CD14-positive monocyte (primary cell): ENCODE results near the gene NFATC1. TPM values are rescaled to one million over a fixed set of nuclear protein-coding genes. Genes with fewer than 3 reads are reported as not detected.

ENCODE experiments used
- DNase-seq, 3 donors: peaks; one replicate each; pipeline ENCODE4 v3.0.0-alpha.2; 2011 to 2022
- H2AFZ ChIP-seq: 2 replicates; pipeline ENCODE4 v1.6.0; 2012; ENCODE audit warnings: mild to moderate bottlenecking, low read depth, low read length, inconsistent platforms; ENCODE audit not compliant: insufficient read depth, poor library complexity, severe bottlenecking
- H3K27ac ChIP-seq, 2 donors: 1 replicate in 1 of 2; 2 replicates in 1 of 2; pipeline ENCODE4 v1.5.1; 2012 to 2013; ENCODE audit warnings: low read length in 2 of 2, control low read depth in 1 of 2, inconsistent platforms in 1 of 2, low read depth in 1 of 2, mild to moderate bottlenecking in 1 of 2
- H3K27me3 ChIP-seq, 2 donors: one replicate each; pipeline versions ENCODE4 v1.6.0 to v1.6.1; 2011 to 2013; ENCODE audit warnings: low read length in 2 of 2; ENCODE audit not compliant: control insufficient read depth in 2 of 2, insufficient read depth in 2 of 2
- H3K36me3 ChIP-seq, 2 donors: replicated peaks in 1 of 2; 1 replicate in 1 of 2; 2 replicates in 1 of 2; pipeline versions ENCODE4 v1.5.1 to v1.6.1; 2012 to 2013; ENCODE audit warnings: low read length in 2 of 2, control low read depth in 1 of 2, inconsistent platforms in 1 of 2, mild to moderate bottlenecking in 1 of 2; ENCODE audit not compliant: insufficient read depth in 2 of 2, control insufficient read depth in 1 of 2
- H3K4me1 ChIP-seq, 2 donors: 1 replicate in 1 of 2; 2 replicates in 1 of 2; pipeline versions ENCODE4 v1.5.1 to v1.6.1; 2012 to 2013; ENCODE audit warnings: low read length in 2 of 2, control low read depth in 1 of 2, inconsistent platforms in 1 of 2, mild to moderate bottlenecking in 1 of 2, moderate library complexity in 1 of 2; ENCODE audit not compliant: insufficient read depth in 2 of 2, control insufficient read depth in 1 of 2
- H3K4me2 ChIP-seq: replicated peaks from 2 replicates; pipeline ENCODE3; 2012; ENCODE audit warnings: low read length, moderate library complexity, mild to moderate bottlenecking; ENCODE audit not compliant: poor library complexity, severe bottlenecking; ENCODE audit errors: extremely low read depth
- H3K4me3 ChIP-seq, 3 experiments: fragments of 200-600 bp in 1 of 3; sonication (generic) in 1 of 3; replicated peaks in 1 of 3; 1 replicate in 2 of 3; 2 replicates in 1 of 3; pipeline ENCODE4 v1.5.1; 2011 to 2013; ENCODE audit warnings: low read length in 3 of 3, mild to moderate bottlenecking in 3 of 3, control low read depth in 2 of 3, low read depth in 2 of 3, inconsistent platforms in 1 of 3, moderate library complexity in 1 of 3
- H3K79me2 ChIP-seq: 2 replicates; pipeline ENCODE4 v1.6.0; 2012; ENCODE audit warnings: mild to moderate bottlenecking, control low read depth, inconsistent platforms, low read length, moderate library complexity; ENCODE audit not compliant: insufficient read depth
- H3K9ac ChIP-seq: 2 replicates; pipeline ENCODE4 v1.6.0; 2017; ENCODE audit warnings: low read length, mild to moderate bottlenecking; ENCODE audit not compliant: insufficient read depth, poor library complexity, severe bottlenecking
- H3K9me3 ChIP-seq, 2 donors: replicated peaks in 1 of 2; 1 replicate in 1 of 2; 2 replicates in 1 of 2; pipeline versions ENCODE4 v1.5.1 to v1.6.1; 2012 to 2013; ENCODE audit warnings: low read length in 2 of 2, control low read depth in 1 of 2; ENCODE audit not compliant: control insufficient read depth in 1 of 2, insufficient read depth in 1 of 2
- H4K20me1 ChIP-seq: 2 replicates; pipeline ENCODE4 v1.6.0; 2012; ENCODE audit warnings: mild to moderate bottlenecking, low read length, control low read depth, moderate library complexity; ENCODE audit not compliant: insufficient read depth
- H3K27ac Mint-ChIP-seq, 7 donors: one replicate each; pipeline ENCODE4 v1.8.0; 2020; ENCODE audit warnings: mild to moderate bottlenecking in 7 of 7, mixed read lengths in 7 of 7, moderate library complexity in 6 of 7, inconsistent platforms in 2 of 7
- H3K27me3 Mint-ChIP-seq, 3 donors: one replicate each; pipeline ENCODE4 v1.8.0; 2021 to 2022; ENCODE audit warnings: low read depth in 3 of 3, mild to moderate bottlenecking in 3 of 3, mixed read lengths in 3 of 3, moderate library complexity in 3 of 3, inconsistent platforms in 1 of 3
- H3K36me3 Mint-ChIP-seq, 2 donors: one replicate each; pipeline ENCODE4 v1.8.0; 2020; ENCODE audit warnings: mixed read lengths in 2 of 2, inconsistent platforms in 1 of 2, mild to moderate bottlenecking in 1 of 2
- H3K4me1 Mint-ChIP-seq: one replicate; pipeline ENCODE4 v1.8.0; 2020; ENCODE audit warnings: mild to moderate bottlenecking, mixed read lengths
- H3K4me3 Mint-ChIP-seq, 2 donors: one replicate each; pipeline ENCODE4 v1.8.0; 2020; ENCODE audit warnings: mild to moderate bottlenecking in 2 of 2, mixed read lengths in 2 of 2, moderate library complexity in 1 of 2
- H3K9me3 Mint-ChIP-seq, 7 donors: one replicate each; pipeline ENCODE4 v1.8.0; 2020 to 2022; ENCODE audit warnings: mixed read lengths in 7 of 7, mild to moderate bottlenecking in 6 of 7, moderate library complexity in 6 of 7, inconsistent platforms in 2 of 7
- CTCF ChIP-seq: fragments of 200-600 bp; IDR thresholded peaks from one replicate; pipeline ENCODE4 v1.8.0; 2022; ENCODE audit warnings: antibody characterized with exemption, mild to moderate bottlenecking
- WGBS: methylation state at CpG from one replicate; pipeline ENCODE4 v1.1.5; 2013; ENCODE audit warnings: missing lambda C conversion rate; ENCODE audit not compliant: insufficient coverage; 5-methylcytosine and 5-hydroxymethylcytosine counted together
- intact Hi-C, 2 donors: fragments of 100-400 bp; cut with micrococcal nuclease; formaldehyde crosslinking; loops; one replicate each; pipeline versions ENCODE4 v1.15.0 to v1.15.1; 2023
- polyA plus RNA-seq, 3 donors: library from polyadenylated mRNA; depleted of rRNA in 1 of 3; unstranded in 2 of 3; stranded (reverse) in 1 of 3; fragments of 300-500 nt in 2 of 3; fragments of >200 nt in 1 of 3; fragmentation: Illumina TruSeq in 2 of 3; gene quantifications; 1 replicate in 2 of 3; 2 replicates in 1 of 3; pipeline ENCODE4 v1.2.3, GENCODE V29; 2012 to 2021

The NFATC1 gene
- polyA plus RNA-seq, 3 donors: 7.8 to 10.7 (median 8.3) TPM

DNA sequence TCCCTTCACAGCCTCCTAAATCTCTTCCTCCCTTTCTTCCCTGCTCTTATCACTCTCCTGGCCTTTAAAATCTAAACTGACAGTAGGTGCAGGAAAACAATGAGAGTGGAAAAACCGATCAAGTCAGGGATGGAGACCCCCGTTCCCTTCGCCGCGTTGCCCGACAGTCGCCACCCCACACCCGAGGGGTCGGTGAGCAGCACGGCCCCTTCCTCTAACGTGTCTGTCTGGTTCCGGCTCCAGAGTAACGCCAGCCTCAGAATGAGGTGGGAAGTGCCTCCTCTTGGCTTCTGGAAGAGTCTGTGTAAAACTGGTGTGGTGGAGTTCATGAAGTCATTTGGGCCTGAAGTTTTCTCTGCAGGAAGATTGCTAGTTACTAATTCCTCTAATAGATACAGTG is 138.6 kb downstream of the NFATC1 start:
- H3K9me3 ChIP-seq: no peaks in the 10 kb centered on the region
- no peak for TF ChIP-seq CTCF
- H3K9ac ChIP-seq: no peak overlapping the region
- H3K27me3 ChIP-seq: peaks cover 0 to 20% of the 10 kb centered on the region in 2 donors
- no peak overlapping the region for H2AFZ ChIP-seq
- DNase-seq: no peak
- no peak overlapping the region for H3K4me2 ChIP-seq
- peaks cover 0 to 5% of the 10 kb centered on the region in 2 donors for H3K36me3 ChIP-seq
- H4K20me1 ChIP-seq: no peaks in the 10 kb centered on the region
- H3K4me3 Mint-ChIP-seq: no peak overlapping the region
- H3K36me3 Mint-ChIP-seq: peaks cover 6% of the 10 kb centered on the region in 2 donors
- no peak overlapping the region for H3K27ac Mint-ChIP-seq
- peaks cover 0 to 9% (median 4%) of the 10 kb centered on the region in 7 donors for H3K9me3 Mint-ChIP-seq
- no peaks in the 10 kb centered on the region for H3K79me2 ChIP-seq
- H3K4me1 ChIP-seq: no peaks in the 10 kb centered on the region
- no peaks in the 10 kb centered on the region for H3K4me1 Mint-ChIP-seq
- no peak overlapping the region for H3K4me3 ChIP-seq
- 97% methylated on average over 13 of the region's 13 CpGs for WGBS
- no peak overlapping the region for H3K27ac ChIP-seq
- intact Hi-C loops: loop anchor here in 1 of 2 donors (10.0 kb wide), 1 partner anchor 110 kb away; no protein-coding TSS in a partner anchor
- peaks cover 5% of the 10 kb centered on the region in 3 donors for H3K27me3 Mint-ChIP-seq

- Histone ChIP-seq H3K79me2 (no peaks in the 10 kb centered on the region), H2AFZ (no peak overlapping the region), H3K4me1 (no peaks in the 10 kb centered on the region), H3K9me3 (no peaks in the 10 kb centered on the region), H3K4me2 (no peak overlapping the region), H3K9ac (no peak overlapping the region), H3K27me3 (peaks cover 0 to 7% of the 10 kb centered on the region in 2 donors), H3K27ac (no peak overlapping the region), H3K4me3 (no peak overlapping the region), H4K20me1 (no peaks in the 10 kb centered on the region), H3K36me3 (no peaks in the 10 kb centered on the region)
- DNase-seq: no peak
- TF ChIP-seq CTCF: no peak
- 96% methylated on average over 7 of the region's 8 CpGs for WGBS
- peaks cover 2 to 7% (median 5%) of the 10 kb centered on the region in 3 donors for H3K27me3 Mint-ChIP-seq
- no peaks in the 10 kb centered on the region for H3K4me1 Mint-ChIP-seq
- H3K36me3 Mint-ChIP-seq: no peaks in the 10 kb centered on the region
- H3K4me3 Mint-ChIP-seq: no peak overlapping the region
- intact Hi-C loops: loop anchor here in 1 of 2 donors (10.0 kb wide), 1 partner anchor 107 kb away; no protein-coding TSS in a partner anchor
- H3K9me3 Mint-ChIP-seq: peaks cover 2 to 7% (median 6%) of the 10 kb centered on the region in 7 donors
- no peak overlapping the region for H3K27ac Mint-ChIP-seq
Measured at GRCh38 chr18:79537758-79538157, 142.0 kb downstream of the NFATC1 start.
